G401 (cell line): ENCODE measurements around the gene PYGO2. TPM values are rescaled to one million over a fixed set of nuclear protein-coding genes. Genes with fewer than 3 reads are reported as not detected.

ENCODE experiments used
- DNase-seq: peaks from one replicate; pipeline ENCODE4 v3.0.0-alpha.2; 2015; ENCODE audit warnings: low spot score
- in situ Hi-C: cut with HindIII; loops from 2 replicates; pipeline ENCODE4 v1.10.0; 2016; ENCODE audit warnings: low sequenced_read_pairs, mixed read lengths
- total RNA-seq: library from RNA; depleted of rRNA; stranded (reverse); fragments of >200 nt; shearing (Covaris generic); gene quantifications from 2 replicates; pipeline ENCODE4 v1.2.3, GENCODE V29; 2014

The PYGO2 gene
- total RNA-seq, 1 experiment from 2014 or later, result 24.2 TPM

DNA sequence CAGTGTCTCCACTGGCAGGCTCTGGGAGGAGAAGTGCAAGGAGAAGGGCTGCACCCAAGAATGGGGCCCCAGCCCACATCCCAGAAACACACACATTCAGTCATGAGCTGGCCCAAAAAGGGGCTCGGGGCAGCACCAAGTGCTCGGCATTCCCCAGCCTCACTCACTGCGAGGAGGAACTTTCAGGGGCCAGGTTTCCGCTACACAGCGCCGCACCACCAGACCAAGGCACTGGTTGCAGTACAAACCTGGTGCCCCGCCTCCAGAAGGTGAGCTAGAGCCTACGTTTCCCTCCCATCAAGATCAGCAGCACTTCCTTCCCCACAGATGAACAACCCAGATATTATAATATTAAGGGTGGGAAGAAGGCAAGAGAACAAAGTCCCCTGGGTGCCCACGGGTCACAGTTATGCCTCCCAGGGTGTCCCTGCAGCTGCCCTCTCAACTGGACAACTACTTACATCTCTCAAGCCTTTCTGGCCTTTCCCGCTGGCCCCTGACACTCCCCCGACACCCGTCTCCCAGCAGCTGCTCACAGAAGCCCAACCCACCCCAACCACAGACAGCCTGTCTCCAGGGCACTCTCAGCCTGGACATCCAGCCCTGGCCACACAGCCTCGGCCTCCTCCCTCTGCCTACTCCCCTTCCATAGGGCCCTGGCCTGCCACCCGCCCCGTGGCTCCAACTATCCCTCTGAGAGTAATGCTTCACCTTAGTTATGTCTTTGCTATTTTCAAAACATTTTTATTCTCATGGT, 9.5 kb downstream of the PYGO2 start:
- in situ Hi-C loops, result no loop called here
- DNase-seq, result no peak

- no peak for DNase-seq
- in situ Hi-C loops, result no loop called here
Measured at GRCh38 chr1:154948079-154948478, 13.5 kb downstream of the PYGO2 start.

- in situ Hi-C loops, result no loop called here
- no peak for DNase-seq
Measured at GRCh38 chr1:154945962-154946850, 15.4 kb downstream of the PYGO2 start.

DNA sequence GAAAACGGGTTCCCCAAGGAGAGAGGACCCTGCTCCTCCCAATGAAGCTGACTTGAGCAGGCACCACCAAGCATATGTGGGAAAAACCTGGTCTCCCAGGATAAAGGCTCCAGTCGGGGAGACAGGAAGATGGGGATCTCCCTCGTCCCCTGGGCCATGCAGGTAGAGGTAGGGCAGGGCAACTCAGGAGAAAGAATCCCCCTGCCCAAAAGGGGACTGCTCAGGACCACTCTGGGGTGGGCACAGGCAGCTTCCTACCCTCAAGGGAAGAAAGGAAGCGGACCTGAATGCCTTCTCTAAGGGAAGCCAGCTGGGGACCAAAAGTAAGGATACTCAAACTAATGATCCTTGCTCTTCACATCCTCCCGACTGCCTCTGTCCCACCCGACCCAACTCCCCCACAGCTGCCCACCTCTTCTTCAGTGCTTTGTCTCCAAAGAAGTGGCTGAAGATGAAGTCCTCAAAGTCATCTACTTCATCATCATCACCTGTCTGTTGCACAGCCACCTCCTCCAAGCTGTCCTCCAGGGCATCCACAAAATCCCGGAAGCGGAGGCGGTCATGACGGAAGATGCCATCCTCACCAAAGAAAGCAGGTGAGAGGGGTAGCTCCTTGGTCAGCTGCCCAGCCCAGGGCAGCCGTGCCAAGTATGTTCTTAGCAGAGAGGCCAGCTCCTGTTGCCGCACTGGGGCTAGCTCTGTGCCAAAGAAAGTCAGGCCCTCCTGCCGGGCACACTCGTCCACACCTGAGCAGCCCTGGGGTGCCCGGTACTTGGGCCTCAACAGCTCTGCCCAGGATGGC, 16.2 kb downstream of the PYGO2 start:
- in situ Hi-C loops, result no loop called here
- DNase-seq, result no peak

GRCh38 chr1:154944401-154945159, 17.0 kb downstream of the PYGO2 start:
- in situ Hi-C loops, result no loop called here
- no peak for DNase-seq

DNA sequence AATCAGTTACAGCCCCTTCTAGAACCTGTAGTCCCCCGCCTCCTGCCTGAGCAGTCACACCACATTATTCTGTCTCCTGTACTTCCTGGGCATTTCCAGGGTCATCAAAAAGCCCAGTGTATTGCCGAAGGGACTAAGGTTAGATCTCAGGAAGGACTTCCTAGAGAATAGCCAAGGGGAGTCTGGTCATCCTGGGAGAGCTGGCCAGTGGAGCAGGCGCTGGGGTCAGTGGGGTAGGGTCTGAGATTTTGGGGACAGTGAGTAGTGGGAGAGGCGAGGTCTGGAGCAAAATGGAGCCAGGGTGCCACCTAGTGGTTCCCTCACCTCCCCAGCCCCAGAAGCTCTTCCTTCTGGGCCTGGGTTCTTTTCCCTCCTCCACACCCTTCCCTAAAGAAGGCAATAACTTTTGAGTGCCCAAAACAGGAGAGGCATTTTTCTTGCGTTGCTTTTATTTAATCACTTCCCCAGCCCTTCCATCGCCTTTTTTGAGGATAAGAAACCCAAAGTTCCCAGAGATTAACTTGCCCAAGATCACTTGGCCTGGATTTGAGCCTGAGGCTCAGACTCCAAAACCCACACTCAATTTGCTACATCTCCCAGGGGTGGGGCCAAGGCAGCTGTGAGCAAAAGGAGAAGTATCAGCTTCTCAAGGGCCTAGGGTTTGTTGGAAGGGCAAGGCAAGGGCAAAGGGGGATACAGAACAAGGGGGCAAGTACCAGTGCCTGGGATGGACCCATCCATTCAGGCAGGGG, 17.8 kb downstream of the PYGO2 start:
- in situ Hi-C loops, result no loop called here
- DNase-seq, result no peak

- in situ Hi-C loops, result no loop called here
Measured at GRCh38 chr1:154941333-154942013, 20.1 kb downstream of the PYGO2 start.

GRCh38 chr1:154940651-154941194, 20.9 kb downstream of the PYGO2 start:
- no peak for DNase-seq
- in situ Hi-C loops, result no loop called here

More at GRCh38 chr1:154941333-154942013, 20.1 kb downstream of the PYGO2 start:
- DNase-seq, result peak; percentile 66

GRCh38 chr1:154940213-154940560, 21.4 kb downstream of the PYGO2 start:
- in situ Hi-C loops, result no loop called here
- DNase-seq, result no peak

DNA sequence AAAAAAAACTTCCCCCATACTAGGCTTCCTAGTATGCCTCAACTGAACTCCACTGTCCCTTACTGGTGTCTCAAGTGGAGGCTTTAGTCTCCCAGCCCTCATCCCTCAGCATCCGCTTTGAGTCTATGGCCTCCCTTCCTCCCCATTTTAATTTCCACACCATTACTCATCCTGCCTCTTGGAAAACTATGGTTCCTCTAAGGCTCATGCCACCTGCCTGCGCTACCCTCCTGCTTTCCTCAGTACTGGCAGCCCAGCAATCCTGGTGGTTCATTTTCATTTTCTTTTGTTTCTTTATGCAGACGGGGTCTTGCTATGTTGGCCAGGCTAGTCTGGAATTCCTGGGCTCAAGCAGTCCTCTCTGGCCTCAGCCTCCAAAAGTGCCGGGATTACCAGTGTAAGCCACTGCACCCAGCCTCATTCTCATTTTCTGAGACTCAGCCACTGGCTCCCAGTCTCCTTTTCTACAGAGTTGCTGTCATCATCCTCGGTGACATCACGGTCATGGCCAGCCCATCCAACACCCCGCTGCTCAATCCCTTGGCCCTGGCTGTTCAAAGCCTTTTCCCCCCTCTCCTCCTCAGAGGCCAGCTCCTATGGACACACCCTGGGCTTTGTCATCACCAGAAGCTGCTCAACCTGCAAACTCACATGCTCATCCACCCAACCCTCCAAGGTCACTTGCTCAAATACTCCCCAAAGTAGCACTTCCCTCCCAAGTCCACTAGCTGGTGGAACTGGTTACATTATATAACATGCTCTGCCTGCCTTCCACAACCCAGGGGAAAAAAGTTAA, 22.8 kb downstream of the PYGO2 start:
- no peak for DNase-seq
- in situ Hi-C loops, result no loop called here

GRCh38 chr1:154937988-154938386, 23.6 kb downstream of the PYGO2 start:
- in situ Hi-C loops, result no loop called here

DNA sequence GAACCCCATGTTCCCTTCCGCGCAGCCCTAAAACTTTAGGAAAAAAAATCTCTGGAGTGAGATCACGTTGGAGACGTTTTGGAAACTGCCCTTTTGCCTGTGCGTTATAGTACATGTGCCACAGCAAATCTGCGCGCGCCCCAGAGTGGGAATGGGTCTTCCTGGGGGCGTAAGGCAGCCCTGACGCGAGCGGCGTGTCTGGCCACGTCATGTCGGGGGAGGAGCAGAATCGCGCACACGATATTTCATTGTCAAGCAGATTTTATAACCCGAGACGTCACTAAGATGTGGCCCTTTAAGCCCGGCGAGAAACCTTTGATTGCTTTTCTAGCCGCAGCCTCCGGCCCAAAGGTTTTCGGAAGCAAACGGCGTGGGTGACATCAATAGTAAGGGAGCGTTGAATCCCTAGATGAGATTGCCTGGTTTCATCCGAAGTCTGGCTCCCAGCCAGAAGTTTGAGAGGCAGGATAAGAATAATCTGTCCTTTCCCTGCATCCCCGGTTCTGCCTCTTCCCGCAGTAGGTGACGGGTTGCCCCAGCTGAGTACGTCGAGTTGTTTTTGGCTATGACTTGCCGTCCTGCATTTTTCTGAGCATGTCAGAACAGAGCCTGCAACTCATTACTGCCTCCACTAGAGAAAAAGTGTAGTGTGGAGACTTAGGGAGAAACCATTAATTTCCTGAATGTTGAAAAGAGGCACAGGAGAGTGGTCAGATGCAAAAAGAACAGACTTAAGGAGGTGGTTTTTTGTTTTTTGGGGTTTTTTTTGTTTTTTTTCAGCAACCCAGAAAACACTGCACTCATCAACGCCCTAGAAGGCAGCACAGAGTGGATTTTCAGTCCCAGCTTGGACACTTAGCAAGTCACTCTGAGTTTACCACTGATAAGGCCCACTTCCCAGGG, 24.2 kb downstream of the PYGO2 start:
- in situ Hi-C loops, result no loop called here
- peak; percentile 97 for DNase-seq

More at GRCh38 chr1:154937988-154938386, 23.6 kb downstream of the PYGO2 start:
- no peak for DNase-seq

DNA sequence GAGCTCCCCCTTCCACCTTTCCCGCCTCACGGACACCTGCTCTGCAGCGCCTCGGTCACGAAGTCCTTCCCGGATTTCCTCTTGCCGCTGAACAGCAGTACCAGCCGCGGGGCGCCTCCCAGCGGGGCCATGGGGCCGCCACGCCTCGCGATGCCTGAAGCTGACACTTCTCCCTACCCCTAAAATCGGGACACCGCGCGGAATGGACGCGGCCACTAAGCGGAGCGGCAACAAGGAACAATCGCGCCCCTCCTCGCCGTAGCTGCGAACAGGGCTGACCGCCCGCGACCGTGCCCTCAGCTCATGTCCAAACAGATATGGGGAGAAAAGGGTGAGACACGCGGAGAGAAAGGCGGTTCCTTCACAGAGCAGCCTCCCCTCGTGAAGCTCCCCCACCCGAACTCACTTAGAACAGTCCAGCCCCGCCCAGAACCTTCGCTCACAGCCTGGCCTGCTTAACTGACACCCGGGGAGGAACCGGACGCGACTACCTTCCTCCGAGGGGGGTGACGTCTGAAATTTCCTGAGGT, 25.0 kb downstream of the PYGO2 start, which contains the start of gene PMVK:
Gene PMVK, minus strand, starts transcription at position 165 of the 530 bp plus-strand sequence. Its CDS starts 34 bp downstream, at position 131.
- peak; percentile 97 for DNase-seq
- in situ Hi-C loops, result no loop called here

- no peak for DNase-seq
- in situ Hi-C loops, result no loop called here
Measured at GRCh38 chr1:154935749-154936554, 25.6 kb downstream of the PYGO2 start.
